Skeletal muscle tissue (tissue), 4 donors: Measurements from ENCODE around the gene CACNA1I. TPM values are rescaled to one million over a fixed set of nuclear protein-coding genes. Genes with fewer than 3 reads are reported as not detected.

Experiments
- H3K27ac ChIP-seq: one replicate; pipeline ENCODE4 v1.7.0; 2013; ENCODE audit warnings: mild to moderate bottlenecking, low read depth, low read length, inconsistent platforms
- H3K27me3 ChIP-seq, 3 donors: one replicate each; pipeline ENCODE4 v1.7.0; 2013; ENCODE audit warnings: low read length in 3 of 3; ENCODE audit not compliant: control insufficient read depth in 3 of 3, insufficient read depth in 3 of 3
- H3K36me3 ChIP-seq, 3 donors: one replicate each; pipeline ENCODE4 v1.7.0; 2013; ENCODE audit warnings: low read length in 3 of 3; ENCODE audit not compliant: control insufficient read depth in 3 of 3, insufficient read depth in 3 of 3
- H3K4me1 ChIP-seq, 3 donors: one replicate each; pipeline ENCODE4 v1.7.0; 2013; ENCODE audit warnings: low read length in 3 of 3, mild to moderate bottlenecking in 3 of 3; ENCODE audit not compliant: control insufficient read depth in 3 of 3, insufficient read depth in 3 of 3
- H3K4me3 ChIP-seq, 3 donors: one replicate each; pipeline ENCODE4 v1.7.0; 2013; ENCODE audit warnings: low read length in 3 of 3
- H3K9ac ChIP-seq, 3 donors: one replicate each; pipeline ENCODE4 v1.7.0; 2013; ENCODE audit warnings: low read length in 3 of 3, mild to moderate bottlenecking in 3 of 3, moderate library complexity in 2 of 3, low read depth in 1 of 3
- H3K9me3 ChIP-seq, 3 donors: one replicate each; pipeline ENCODE4 v1.7.0; 2013; ENCODE audit warnings: low read length in 3 of 3; ENCODE audit not compliant: control insufficient read depth in 3 of 3
- total RNA-seq: library from RNA; depleted of rRNA; stranded (reverse); fragments of >200 nt; gene quantifications from one replicate; pipeline ENCODE4 v1.2.3, GENCODE V29; 2014
- donor health status: Osteomylitis.

CACNA1I gene
- total RNA-seq, 1 donor from 2014 or later, result not detected

- Histone ChIP-seq H3K9me3 (no peaks in the 10 kb centered on the region), H3K36me3 (no peaks in the 10 kb centered on the region), H3K27me3 (peaks cover 19 to 49% (median 45%) of the 10 kb centered on the region in 3 donors), H3K4me1 (no peaks in the 10 kb centered on the region), H3K27ac (no peak overlapping the region), H3K9ac (no peak overlapping the region), H3K4me3 (no peak overlapping the region)
These were observed 59.3 kb downstream of the CACNA1I start for GRCh38 chr22:39629851-39630250.

- H3K27ac ChIP-seq, result no peak overlapping the region
- H3K4me3 ChIP-seq, result no peak overlapping the region
- no peaks in the 10 kb centered on the region for H3K36me3 ChIP-seq
- H3K27me3 ChIP-seq, result peaks cover 13 to 42% (median 41%) of the 10 kb centered on the region in 3 donors
- H3K9ac ChIP-seq, result no peak overlapping the region
- H3K4me1 ChIP-seq, result no peaks in the 10 kb centered on the region
- no peaks in the 10 kb centered on the region for H3K9me3 ChIP-seq
These were observed 60.2 kb downstream of the CACNA1I start for GRCh38 chr22:39630721-39631120.

GRCh38 chr22:39631381-39632286 lies 61.1 kb downstream of the CACNA1I start:
- Histone ChIP-seq H3K9me3 (no peaks in the 10 kb centered on the region), H3K27ac (no peak overlapping the region), H3K9ac (no peak overlapping the region), H3K4me1 (no peaks in the 10 kb centered on the region), H3K27me3 (peaks cover 8 to 35% (median 34%) of the 10 kb centered on the region in 3 donors), H3K4me3 (no peak overlapping the region), H3K36me3 (no peaks in the 10 kb centered on the region)

DNA sequence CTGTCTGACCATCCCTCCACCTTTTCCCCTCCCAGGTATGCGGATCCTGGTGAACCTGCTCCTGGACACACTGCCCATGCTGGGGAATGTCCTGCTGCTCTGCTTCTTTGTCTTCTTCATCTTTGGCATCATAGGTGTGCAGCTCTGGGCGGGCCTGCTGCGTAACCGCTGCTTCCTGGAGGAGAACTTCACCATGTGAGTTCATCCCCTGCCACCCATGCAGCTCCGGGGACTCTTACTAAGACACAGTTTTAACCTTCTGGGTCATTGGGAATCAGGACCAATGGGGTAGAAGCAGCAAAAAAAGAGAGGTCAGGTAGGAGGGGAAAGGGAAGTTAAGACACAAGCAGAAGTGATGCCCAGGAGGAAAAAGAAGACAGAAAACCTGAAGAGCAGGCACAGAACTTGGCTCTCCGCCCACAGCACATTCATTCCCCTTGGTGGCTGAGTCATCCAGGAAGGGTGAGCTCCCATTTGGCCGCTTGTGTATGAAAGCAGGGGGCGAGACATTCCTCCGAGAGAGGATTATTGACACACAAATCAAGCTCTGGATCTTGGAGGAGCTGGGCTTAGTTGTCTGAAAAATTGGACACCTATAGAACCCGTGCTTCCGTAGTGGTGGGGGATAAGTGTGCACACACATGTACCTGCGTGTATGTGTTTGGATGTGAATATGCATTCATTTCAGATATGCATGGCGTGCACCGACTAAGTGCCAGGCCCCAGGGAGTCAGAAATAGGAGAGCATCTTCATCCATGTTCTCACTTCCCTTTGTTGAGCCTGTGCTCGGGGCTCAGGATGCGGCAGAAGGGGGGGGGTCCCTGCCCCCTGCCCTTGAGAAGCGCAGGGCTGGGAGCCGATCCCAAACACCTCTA lies 64.2 kb downstream of the CACNA1I start:
- no peaks in the 10 kb centered on the region for H3K4me1 ChIP-seq
- peaks cover 0 to 2% (median 0%) of the 10 kb centered on the region in 3 donors for H3K9me3 ChIP-seq
- H3K27ac ChIP-seq, result no peak overlapping the region
- H3K9ac ChIP-seq, result no peak overlapping the region
- H3K36me3 ChIP-seq, result no peaks in the 10 kb centered on the region
- H3K4me3 ChIP-seq, result no peak overlapping the region
- peaks cover 0 to 15% (median 5%) of the 10 kb centered on the region in 3 donors for H3K27me3 ChIP-seq

GRCh38 chr22:39635719-39636118 lies 65.2 kb downstream of the CACNA1I start:
- Histone ChIP-seq H3K4me3 (no peak overlapping the region), H3K36me3 (no peaks in the 10 kb centered on the region), H3K27ac (no peak overlapping the region), H3K9me3 (peaks cover 0 to 5% (median 0%) of the 10 kb centered on the region in 3 donors), H3K27me3 (peaks cover 2 to 8% (median 6%) of the 10 kb centered on the region in 3 donors), H3K9ac (no peak overlapping the region), H3K4me1 (no peaks in the 10 kb centered on the region)

GRCh38 chr22:39638958-39639357 lies 68.4 kb downstream of the CACNA1I start:
- Histone ChIP-seq H3K9ac (no peak overlapping the region), H3K36me3 (no peaks in the 10 kb centered on the region), H3K4me1 (no peaks in the 10 kb centered on the region), H3K9me3 (peaks cover 0 to 5% (median 0%) of the 10 kb centered on the region in 3 donors), H3K27ac (no peak overlapping the region), H3K27me3 (peaks cover 16 to 26% (median 19%) of the 10 kb centered on the region in 3 donors), H3K4me3 (no peak overlapping the region)

GRCh38 chr22:39641660-39642310 lies 71.2 kb downstream of the CACNA1I start:
- no peaks in the 10 kb centered on the region for H3K36me3 ChIP-seq
- H3K9me3 ChIP-seq, result peaks cover 0 to 5% (median 0%) of the 10 kb centered on the region in 3 donors
- H3K4me1 ChIP-seq, result no peaks in the 10 kb centered on the region
- H3K4me3 ChIP-seq, result no peak overlapping the region
- H3K27ac ChIP-seq, result no peak overlapping the region
- H3K9ac ChIP-seq, result no peak overlapping the region
- peaks cover 19 to 43% (median 27%) of the 10 kb centered on the region in 3 donors for H3K27me3 ChIP-seq

DNA sequence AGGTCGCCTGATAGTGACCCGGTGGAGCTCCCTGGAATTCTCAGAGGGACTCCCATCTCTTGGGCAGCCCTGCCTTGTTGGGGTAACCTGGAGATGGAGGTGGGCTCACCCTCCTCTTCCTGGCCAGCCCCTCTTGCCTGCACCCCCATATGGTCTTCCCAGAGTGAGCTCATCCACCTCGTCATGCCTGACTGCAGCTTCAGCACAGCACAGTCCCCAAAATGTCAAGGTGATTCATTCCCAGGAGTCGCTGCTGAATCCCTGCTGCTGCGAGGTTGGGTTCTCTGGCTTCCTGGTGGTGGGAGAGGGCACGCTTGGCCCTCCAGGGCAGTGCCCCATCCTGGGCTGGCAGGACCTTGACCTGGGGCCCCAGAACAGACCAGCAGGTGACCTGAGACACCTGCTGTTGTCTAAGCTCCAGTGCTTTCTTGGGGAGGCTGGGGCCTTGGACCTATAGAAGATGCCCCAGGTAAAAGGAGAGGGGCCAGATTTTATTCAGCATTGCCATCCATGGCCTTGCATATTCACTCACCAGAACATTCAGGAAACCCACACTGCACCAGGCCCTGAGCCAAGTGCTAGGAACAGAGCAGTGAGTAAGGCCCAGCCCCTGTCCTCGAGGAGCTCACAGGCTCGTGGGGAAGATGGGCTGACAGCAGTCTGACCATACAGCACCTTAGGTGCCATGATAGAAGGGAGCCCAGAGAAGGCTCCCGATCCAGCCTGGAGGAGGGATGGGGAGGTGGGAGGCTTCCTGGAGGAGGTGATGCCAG lies 72.9 kb downstream of the CACNA1I start:
- Histone ChIP-seq H3K27me3 (peaks cover 19 to 47% (median 32%) of the 10 kb centered on the region in 3 donors), H3K36me3 (no peaks in the 10 kb centered on the region), H3K27ac (no peak overlapping the region), H3K4me3 (no peak overlapping the region), H3K4me1 (no peaks in the 10 kb centered on the region), H3K9ac (no peak overlapping the region), H3K9me3 (peaks cover 0 to 5% (median 0%) of the 10 kb centered on the region in 3 donors)

- peaks cover 19 to 45% (median 32%) of the 10 kb centered on the region in 3 donors for H3K27me3 ChIP-seq
- H3K9me3 ChIP-seq, result no peaks in the 10 kb centered on the region
- H3K27ac ChIP-seq, result no peak overlapping the region
- no peak overlapping the region for H3K4me3 ChIP-seq
- no peaks in the 10 kb centered on the region for H3K4me1 ChIP-seq
- no peak overlapping the region for H3K9ac ChIP-seq
- no peaks in the 10 kb centered on the region for H3K36me3 ChIP-seq
These were observed 75.0 kb downstream of the CACNA1I start for GRCh38 chr22:39645532-39645931.
